WTC11 (cell line): ENCODE measurements around the gene CD101.

ENCODE experiments used
- ETV6 ChIP-seq: sonication (generic); formaldehyde crosslinking; IDR thresholded peaks from 2 replicates; pipeline ENCODE4 v1.8.1; 2022; ENCODE audit warnings: mild to moderate bottlenecking, missing genetic modification reagents
- TF ChIP-seq, protein P1 (sequence below): fragments of 200-600 bp; IDR thresholded peaks from 2 replicates; pipeline ENCODE4 v1.8.0; 2022; ENCODE audit warnings: antibody characterized with exemption
- TF ChIP-seq, protein P2 (sequence below): sonication (generic); formaldehyde crosslinking; conservative IDR thresholded peaks from 2 replicates; pipeline ENCODE4 v1.8.1; 2022; ENCODE audit warnings: mild to moderate bottlenecking, missing genetic modification reagents

DNA sequence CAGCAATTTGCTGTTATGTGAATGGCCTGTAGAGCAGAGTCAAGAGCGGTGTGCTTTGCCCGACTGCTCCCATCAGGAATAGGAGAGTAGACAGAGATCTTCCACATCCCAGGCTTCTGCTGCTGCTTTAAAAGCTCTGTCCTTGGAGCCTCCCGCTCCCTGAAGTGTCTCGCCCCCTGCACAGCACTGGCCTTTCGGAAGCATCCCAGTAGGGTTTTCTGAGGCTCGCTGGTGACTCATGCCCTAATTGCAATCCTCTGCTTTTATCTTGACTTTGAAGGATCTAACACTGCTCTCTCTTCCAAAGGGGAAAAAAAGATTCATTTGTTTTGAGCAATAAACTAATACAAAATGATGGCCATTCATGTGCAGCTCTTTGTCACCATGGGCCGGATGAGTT is 13.3 kb upstream of the CD101 start:
- TF ChIP-seq, protein P1, sequence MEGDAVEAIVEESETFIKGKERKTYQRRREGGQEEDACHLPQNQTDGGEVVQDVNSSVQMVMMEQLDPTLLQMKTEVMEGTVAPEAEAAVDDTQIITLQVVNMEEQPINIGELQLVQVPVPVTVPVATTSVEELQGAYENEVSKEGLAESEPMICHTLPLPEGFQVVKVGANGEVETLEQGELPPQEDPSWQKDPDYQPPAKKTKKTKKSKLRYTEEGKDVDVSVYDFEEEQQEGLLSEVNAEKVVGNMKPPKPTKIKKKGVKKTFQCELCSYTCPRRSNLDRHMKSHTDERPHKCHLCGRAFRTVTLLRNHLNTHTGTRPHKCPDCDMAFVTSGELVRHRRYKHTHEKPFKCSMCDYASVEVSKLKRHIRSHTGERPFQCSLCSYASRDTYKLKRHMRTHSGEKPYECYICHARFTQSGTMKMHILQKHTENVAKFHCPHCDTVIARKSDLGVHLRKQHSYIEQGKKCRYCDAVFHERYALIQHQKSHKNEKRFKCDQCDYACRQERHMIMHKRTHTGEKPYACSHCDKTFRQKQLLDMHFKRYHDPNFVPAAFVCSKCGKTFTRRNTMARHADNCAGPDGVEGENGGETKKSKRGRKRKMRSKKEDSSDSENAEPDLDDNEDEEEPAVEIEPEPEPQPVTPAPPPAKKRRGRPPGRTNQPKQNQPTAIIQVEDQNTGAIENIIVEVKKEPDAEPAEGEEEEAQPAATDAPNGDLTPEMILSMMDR: no peak
- TF ChIP-seq, protein P2, sequence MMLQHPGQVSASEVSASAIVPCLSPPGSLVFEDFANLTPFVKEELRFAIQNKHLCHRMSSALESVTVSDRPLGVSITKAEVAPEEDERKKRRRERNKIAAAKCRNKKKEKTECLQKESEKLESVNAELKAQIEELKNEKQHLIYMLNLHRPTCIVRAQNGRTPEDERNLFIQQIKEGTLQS (CRISPR knock-in tag): no peak
- no peak for TF ChIP-seq ETV6
